Subcutaneous adipose tissue (tissue), 4 donors: ENCODE measurements around the gene SLC38A5. TPM values are rescaled to one million over a fixed set of nuclear protein-coding genes. Genes with fewer than 3 reads are reported as not detected.

Experiments
- CTCF ChIP-seq: fragments of 450-650 bp; IDR thresholded peaks from one replicate; pipeline ENCODE4 v1.5.1; 2016; ENCODE audit warnings: low read depth, mild to moderate bottlenecking, control low read depth, antibody characterized with exemption, moderate library complexity
- total RNA-seq, 4 donors: library from RNA; depleted of rRNA; stranded (reverse); fragments of >200 nt; gene quantifications; one replicate each; pipeline ENCODE4 v1.1.0, GENCODE V29; 2016

SLC38A5 gene
- total RNA-seq, result 1 to 10 TPM in 3 of 4 donors, not detected in 1; 1.3 to 3.2 (median 1.5) TPM

GRCh38 chrX:48470110-48470832 lies at the start of gene SLC38A5:
SLC38A5 (minus strand) TSS chrX:48470260; CDS start chrX:48467924, 2,336 bp downstream.
- no peak for TF ChIP-seq CTCF

- TF ChIP-seq CTCF, result no peak
Observed at GRCh38 chrX:48516987-48517386, 46.9 kb upstream of the SLC38A5 start.

- no peak for TF ChIP-seq CTCF
Observed at GRCh38 chrX:48516285-48516684, 46.2 kb upstream of the SLC38A5 start.

- TF ChIP-seq CTCF, result no peak
Observed at GRCh38 chrX:48515842-48516241, 45.8 kb upstream of the SLC38A5 start.

GRCh38 chrX:48514868-48515460 lies 44.9 kb upstream of the SLC38A5 start:
- TF ChIP-seq CTCF, result no peak

GRCh38 chrX:48514126-48514806 lies 44.2 kb upstream of the SLC38A5 start:
- TF ChIP-seq CTCF, result no peak

- no peak for TF ChIP-seq CTCF
Observed at GRCh38 chrX:48513670-48514069, 43.6 kb upstream of the SLC38A5 start.
